ENCODE data around the gene PITRM1.

Gene PITRM1

GRCh38 chr10:3162533-3162932, 10.0 kb downstream of the PITRM1 start:
- DNase-seq: no peak

GRCh38 chr10:3159152-3159551, 13.4 kb downstream of the PITRM1 start:
- DNase-seq: no peak

- DNase-seq: no peak
Observed at GRCh38 chr10:3154666-3155065, 17.9 kb downstream of the PITRM1 start.

GRCh38 chr10:3152566-3152935, 20.0 kb downstream of the PITRM1 start:
- no peak for DNase-seq

- DNase-seq: no peak
Observed at GRCh38 chr10:3151889-3152565, 20.6 kb downstream of the PITRM1 start.

- DNase-seq: no peak
Observed at GRCh38 chr10:3150961-3151360, 21.6 kb downstream of the PITRM1 start.

- no peak for DNase-seq
Observed at GRCh38 chr10:3150366-3150765, 22.2 kb downstream of the PITRM1 start.

- DNase-seq: no peak
Observed at GRCh38 chr10:3149918-3150317, 22.7 kb downstream of the PITRM1 start.

- DNase-seq: no peak
Observed at GRCh38 chr10:3148994-3149393, 23.6 kb downstream of the PITRM1 start.

- DNase-seq: no peak
Observed at GRCh38 chr10:3148041-3148440, 24.5 kb downstream of the PITRM1 start.

GRCh38 chr10:3147117-3147820, 25.3 kb downstream of the PITRM1 start:
- DNase-seq: no peak

- no peak for DNase-seq
Observed at GRCh38 chr10:3146289-3146688, 26.3 kb downstream of the PITRM1 start.

GRCh38 chr10:3145366-3145765, 27.2 kb downstream of the PITRM1 start:
- no peak for DNase-seq

- DNase-seq: no peak
Observed at GRCh38 chr10:3143791-3144434, 28.7 kb downstream of the PITRM1 start.

GRCh38 chr10:3143366-3143765, 29.2 kb downstream of the PITRM1 start:
- no peak for DNase-seq

- DNase-seq: no peak
Observed at GRCh38 chr10:3142146-3142875, 30.3 kb downstream of the PITRM1 start.

- no peak for DNase-seq
Observed at GRCh38 chr10:3141351-3142005, 31.1 kb downstream of the PITRM1 start.

- no peak for DNase-seq
Observed at GRCh38 chr10:3140280-3140679, 32.3 kb downstream of the PITRM1 start.

- no peak for DNase-seq
Observed at GRCh38 chr10:3139216-3139910, 33.2 kb downstream of the PITRM1 start.

GRCh38 chr10:3137958-3138726, 34.4 kb downstream of the PITRM1 start:
- DNase-seq: no peak

- no peak for DNase-seq
Observed at GRCh38 chr10:3136763-3137611, 35.6 kb downstream of the PITRM1 start.
